HEK293 (cell line): Measurements from ENCODE around the gene CLGN.

Experiments used
- CTCF ChIA-PET: fragments of 350-600 bp; formaldehyde crosslinking; extraction: SDS; loops from one replicate; lab custom pipeline; 2021; ENCODE audit warnings: antibody characterized with exemption; lab: Yijun Ruan, JAX
- POLR2A ChIA-PET: fragments of 300-600 bp; formaldehyde crosslinking; extraction: SDS; loops from one replicate; lab custom pipeline; 2020; ENCODE audit warnings: antibody characterized with exemption, inconsistent platforms; lab: Yijun Ruan, JAX
- H3K27ac ChIP-seq: fragments of 200-500 bp; sonication (Bioruptor generic); 2 replicates; pipeline ENCODE4 v1.5.1; 2014; ENCODE audit warnings: low read depth, low read length, control low read depth, inconsistent platforms; ENCODE audit errors: extremely low read depth
- H3K36me3 ChIP-seq, 2 experiments: fragments of 200-500 bp in 1 of 2; sonication (Bioruptor generic) in 1 of 2; 1 replicate in 1 of 2; 2 replicates in 1 of 2; pipeline ENCODE4 v1.5.1; 2014 to 2017; ENCODE audit warnings: inconsistent platforms in 2 of 2, low read length in 2 of 2; ENCODE audit not compliant: control insufficient read depth in 2 of 2, insufficient read depth in 1 of 2
- H3K4me1 ChIP-seq: fragments of 200-500 bp; sonication (Bioruptor generic); 2 replicates; pipeline ENCODE4 v1.5.1; 2014; ENCODE audit warnings: mild to moderate bottlenecking, low read length, inconsistent platforms; ENCODE audit not compliant: control insufficient read depth, insufficient read depth
- H3K4me3 ChIP-seq: 2 replicates; pipeline ENCODE4 v1.5.1; 2011; ENCODE audit warnings: low read depth, mild to moderate bottlenecking, control low read depth, low read length, moderate library complexity
- H3K9me3 ChIP-seq: fragments of 200-500 bp; sonication (Bioruptor generic); 2 replicates; pipeline ENCODE4 v1.5.1; 2014; ENCODE audit warnings: low read depth, low read length, inconsistent platforms; ENCODE audit not compliant: control insufficient read depth, insufficient read depth
- CTCF ChIP-seq: fragments of 450-650 bp; formaldehyde crosslinking; IDR thresholded peaks from 2 replicates; pipeline ENCODE4 v1.5.1; 2016; ENCODE audit warnings: missing biosample characterization, missing genetic modification characterization
- HOXA7 ChIP-seq: sonication (generic); formaldehyde crosslinking; IDR thresholded peaks from 2 replicates; pipeline ENCODE4 v1.8.1; 2022; ENCODE audit warnings: missing genetic modification reagents, borderline replicate concordance
- KLF1 ChIP-seq: fragments of 450-650 bp; formaldehyde crosslinking; IDR thresholded peaks from 2 replicates; pipeline ENCODE4 v1.5.1; 2016; ENCODE audit warnings: missing biosample characterization, missing genetic modification characterization
- PATZ1 ChIP-seq: fragments of 450-650 bp; formaldehyde crosslinking; IDR thresholded peaks from 2 replicates; pipeline ENCODE4 v1.5.1; 2016; ENCODE audit warnings: missing biosample characterization, missing genetic modification characterization
- PRDM1 ChIP-seq: fragments of 450-650 bp; formaldehyde crosslinking; IDR thresholded peaks from 2 replicates; pipeline ENCODE4; 2016; ENCODE audit warnings: missing biosample characterization, missing genetic modification characterization
- PRDM10 ChIP-seq: fragments of 450-650 bp; formaldehyde crosslinking; IDR thresholded peaks from 2 replicates; pipeline ENCODE4 v1.5.1; 2016; ENCODE audit warnings: missing biosample characterization, missing genetic modification characterization
- SCRT1 ChIP-seq: fragments of 450-650 bp; formaldehyde crosslinking; IDR thresholded peaks from 2 replicates; pipeline ENCODE4 v1.5.1; 2016; ENCODE audit warnings: missing biosample characterization, missing genetic modification characterization, borderline replicate concordance
- SP3 ChIP-seq: fragments of 450-650 bp; formaldehyde crosslinking; IDR thresholded peaks from 2 replicates; pipeline ENCODE4 v1.5.1; 2016; ENCODE audit warnings: missing biosample characterization, missing genetic modification characterization
- SP7 ChIP-seq: fragments of 450-650 bp; formaldehyde crosslinking; IDR thresholded peaks from 2 replicates; pipeline ENCODE4 v1.5.1; 2016; ENCODE audit warnings: missing biosample characterization, missing genetic modification characterization
- YY2 ChIP-seq: fragments of 450-650 bp; formaldehyde crosslinking; IDR thresholded peaks from 2 replicates; pipeline ENCODE4 v1.5.1; 2016; ENCODE audit warnings: missing biosample characterization, missing genetic modification characterization
- ZBTB11 ChIP-seq: fragments of 450-650 bp; formaldehyde crosslinking; conservative IDR thresholded peaks from 2 replicates; pipeline ENCODE4 v1.5.1; 2016; ENCODE audit warnings: low read depth, missing biosample characterization, missing genetic modification characterization
- ZBTB6 ChIP-seq: fragments of 450-650 bp; formaldehyde crosslinking; IDR thresholded peaks from 2 replicates; pipeline ENCODE4 v1.5.1; 2017; ENCODE audit warnings: missing biosample characterization, missing genetic modification characterization
- ZNF140 ChIP-seq: fragments of 450-650 bp; formaldehyde crosslinking; IDR thresholded peaks from 2 replicates; pipeline ENCODE4 v1.5.1; 2016; ENCODE audit warnings: missing biosample characterization, missing genetic modification characterization
- ZNF274 ChIP-seq, 2 experiments: fragments of 200-500 bp in 1 of 2; fragments of 450-650 bp in 1 of 2; sonication (Bioruptor generic) in 1 of 2; formaldehyde crosslinking in 1 of 2; IDR thresholded peaks; 2 replicates each; pipeline versions ENCODE4 v1.5.1 to v1.6.1; 2014 to 2016; ENCODE audit warnings: borderline replicate concordance in 1 of 2, inconsistent platforms in 1 of 2, low read length in 1 of 2, missing biosample characterization in 1 of 2, missing genetic modification characterization in 1 of 2
- ZNF335 ChIP-seq: fragments of 450-650 bp; formaldehyde crosslinking; conservative IDR thresholded peaks from 2 replicates; pipeline ENCODE4 v1.5.1; 2016; ENCODE audit warnings: missing biosample characterization, missing genetic modification characterization
- ZNF366 ChIP-seq: fragments of 450-650 bp; formaldehyde crosslinking; conservative IDR thresholded peaks from 2 replicates; pipeline ENCODE4 v1.5.1; 2016; ENCODE audit warnings: missing biosample characterization, missing genetic modification characterization
- ZNF449 ChIP-seq: fragments of 450-650 bp; formaldehyde crosslinking; IDR thresholded peaks from 2 replicates; pipeline ENCODE4 v1.5.1; 2017; ENCODE audit warnings: missing biosample characterization, mild to moderate bottlenecking, missing genetic modification characterization, moderate library complexity
- ZNF530 ChIP-seq: fragments of 450-650 bp; formaldehyde crosslinking; IDR thresholded peaks from 2 replicates; pipeline ENCODE4 v1.5.1; 2016; ENCODE audit warnings: low read depth, missing biosample characterization, missing genetic modification characterization
- ZNF585B ChIP-seq: fragments of 450-650 bp; formaldehyde crosslinking; IDR thresholded peaks from 2 replicates; pipeline ENCODE4 v1.5.1; 2016; ENCODE audit warnings: missing biosample characterization, missing genetic modification characterization
- ZNF704 ChIP-seq: fragments of 450-650 bp; formaldehyde crosslinking; IDR thresholded peaks from 2 replicates; pipeline ENCODE4 v1.5.1; 2016; ENCODE audit warnings: missing biosample characterization, missing genetic modification characterization
- ZNF830 ChIP-seq: fragments of 450-650 bp; IDR thresholded peaks from 2 replicates; pipeline ENCODE4 v1.5.0; 2018; ENCODE audit warnings: missing biosample characterization, missing genetic modification characterization, low read depth, mild to moderate bottlenecking, moderate library complexity

Gene CLGN

GRCh38 chr4:140426610-140427105 lies 790 bp downstream of the CLGN start:
- Histone ChIP-seq H3K27ac (peak overlapping the region; percentile 53; the same call in 1 of the 2 replicates), H3K4me3 (peak overlapping the region; percentile 79), H3K36me3 (no peaks in the 10 kb centered on the region), H3K9me3 (no peaks in the 10 kb centered on the region), H3K4me1 (no peaks in the 10 kb centered on the region)
- ChIA-PET POLR2A (interaction anchor here (1.7 to 1.8 kb wide), 2 partner anchors 53 to 330 kb away, joined by 4 to 5 read pairs; partner anchors contain the start of genes SCOC and TBC1D9), CTCF (interaction anchor here (1.3 to 1.8 kb wide), 6 partner anchors 14 to 237 kb away, joined by 3 to 10 read pairs (median 4); no protein-coding TSS in a partner anchor)
- TF ChIP-seq ZBTB11 (tag by site-specific recombination): no peak
- TF ChIP-seq SP3 (tag by site-specific recombination): peak; percentile 5; the same call in 1 of the 2 replicates
- TF ChIP-seq ZNF585B (tag by site-specific recombination): no peak
- TF ChIP-seq ZNF140 (tag by site-specific recombination): no peak
- TF ChIP-seq ZNF830 (tag by site-specific recombination): no peak
- TF ChIP-seq YY2 (tag by site-specific recombination): no peak
- peak; percentile 42 for TF ChIP-seq ZNF335 (tag by site-specific recombination)
- TF ChIP-seq PRDM1 (tag by site-specific recombination): peak; percentile 49; the same call in 1 of the 2 replicates
- TF ChIP-seq ZNF274 (IDR thresholded peaks at IDR 0.05; ENCODE audit: low read length): no peak
- TF ChIP-seq ZNF274 (tag by site-specific recombination; IDR thresholded peaks at IDR 0.05; ENCODE audit: borderline replicate concordance): no peak
- peak; percentile 81 for TF ChIP-seq ZNF449
- TF ChIP-seq CTCF: peak; percentile 44; the same call in 1 of the 2 replicates
- TF ChIP-seq PATZ1 (tag by site-specific recombination): 0 out of 2 replicates have a peak, but pooled peaks have one; percentile 31
- TF ChIP-seq KLF1 (tag by site-specific recombination): no peak
- TF ChIP-seq PRDM10 (tag by site-specific recombination): no peak
- 0 out of 2 replicates have a peak, but pooled peaks have one; percentile 18 for TF ChIP-seq ZNF366
- TF ChIP-seq ZNF704 (tag by site-specific recombination): no peak
- peak; percentile 20; the same call in 1 of the 2 replicates for TF ChIP-seq SP7
- TF ChIP-seq HOXA7 (CRISPR knock-in tag): no peak
- TF ChIP-seq SCRT1 (tag by site-specific recombination): no peak
- no peak for TF ChIP-seq ZNF530
- TF ChIP-seq ZBTB6 (tag by site-specific recombination): no peak
